Type B pancreatic cell (in vitro differentiated cells): ENCODE measurements around the gene STRIP2. TPM values are rescaled to one million over a fixed set of nuclear protein-coding genes. Genes with fewer than 3 reads are reported as not detected.

ENCODE experiments used
- DNase-seq: peaks from one replicate; pipeline ENCODE4 v3.0.0; 2021; ENCODE audit warnings: mixed read lengths; ENCODE audit not compliant: unreplicated experiment; ENCODE audit errors: extremely low spot score
- H3K27ac Mint-ChIP-seq: 2 replicates; pipeline ENCODE4 v1.8.0; 2021; ENCODE audit warnings: mild to moderate bottlenecking, mixed read lengths
- H3K27me3 Mint-ChIP-seq: 2 replicates; pipeline ENCODE4 v1.8.0; 2021; ENCODE audit warnings: mixed read lengths
- H3K36me3 Mint-ChIP-seq: 2 replicates; pipeline ENCODE4 v1.8.0; 2021; ENCODE audit warnings: mixed read lengths
- H3K4me1 Mint-ChIP-seq: one replicate; pipeline ENCODE4 v1.8.0; 2021; ENCODE audit warnings: mixed read lengths; ENCODE audit not compliant: unreplicated experiment
- H3K4me3 Mint-ChIP-seq: 2 replicates; pipeline ENCODE4 v1.8.0; 2021; ENCODE audit warnings: mild to moderate bottlenecking, mixed read lengths
- H3K9me3 Mint-ChIP-seq: 2 replicates; pipeline ENCODE4 v1.8.0; 2021; ENCODE audit warnings: mixed read lengths
- total RNA-seq: library from RNA; stranded (reverse); gene quantifications from 2 replicates; pipeline ENCODE4 v1.2.1, GENCODE V29; 2021; ENCODE audit warnings: low replicate concordance
- TF ChIP-seq, protein P1 (sequence below): fragments of 200-600 bp; sonication (generic); conservative IDR thresholded peaks from 2 replicates; pipeline ENCODE4 v1.5.0; 2021; ENCODE audit warnings: antibody characterized with exemption, mild to moderate bottlenecking

The STRIP2 gene
- total RNA-seq, 1 donor from 2014 or later: 8.7 TPM

DNA sequence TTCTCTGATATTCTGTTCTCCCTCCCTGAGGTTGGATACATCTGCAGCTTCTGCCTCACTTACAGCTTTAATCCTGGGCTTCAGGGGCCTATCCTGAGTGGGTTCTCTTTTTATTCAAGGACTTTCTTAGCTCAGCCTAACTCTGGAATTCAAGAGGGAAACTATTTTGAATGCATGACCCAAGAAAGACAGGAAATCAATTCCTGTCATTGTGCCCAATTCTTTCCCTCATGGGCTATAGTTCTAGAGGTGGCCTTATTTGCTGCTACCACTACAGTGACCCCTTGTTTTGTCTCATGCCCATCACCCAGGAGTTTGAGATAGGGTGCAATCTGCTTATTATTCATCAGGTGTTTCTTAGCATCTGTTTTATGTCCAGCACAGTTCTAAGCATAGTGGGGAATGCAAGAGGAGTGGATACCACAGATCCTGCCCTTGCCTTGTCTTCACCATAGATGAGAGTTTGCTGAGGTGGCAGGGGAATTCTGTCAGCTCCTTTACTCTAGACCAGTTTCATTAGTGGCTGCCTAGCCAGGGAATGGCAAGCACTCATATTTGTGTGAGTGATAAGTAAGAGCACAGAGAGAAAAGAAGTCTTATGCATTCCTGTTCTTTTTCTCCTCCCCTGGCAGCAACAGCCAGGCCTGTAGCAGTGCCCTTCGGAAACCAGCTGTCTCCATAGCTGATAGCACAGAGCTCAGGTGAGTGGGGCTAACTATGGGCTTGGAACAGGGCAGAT lies 19.4 kb downstream of the STRIP2 start:
- DNase-seq: no peak

DNA sequence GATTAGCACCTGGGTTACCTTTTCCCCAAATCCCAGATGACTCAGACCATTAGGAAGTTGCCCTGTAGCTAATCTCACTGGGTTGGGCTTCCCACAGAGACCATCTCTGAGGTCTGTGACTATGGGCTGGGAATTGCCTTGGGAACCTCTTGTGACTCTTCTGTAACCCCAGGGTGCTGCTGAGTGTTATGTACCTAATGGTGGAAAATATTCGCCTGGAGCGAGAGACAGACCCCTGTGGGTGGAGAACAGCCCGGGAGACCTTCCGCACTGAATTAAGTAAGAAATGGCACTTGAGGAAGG lies 20.0 kb downstream of the STRIP2 start:
- H3K27me3 Mint-ChIP-seq: no peaks in the 10 kb centered on the region
- no peak overlapping the region for H3K4me3 Mint-ChIP-seq
- no peaks in the 10 kb centered on the region for H3K9me3 Mint-ChIP-seq
- H3K36me3 Mint-ChIP-seq: peaks cover 9% of the 10 kb centered on the region
- no peaks in the 10 kb centered on the region for H3K4me1 Mint-ChIP-seq
- DNase-seq: no peak
- TF ChIP-seq, protein P1, sequence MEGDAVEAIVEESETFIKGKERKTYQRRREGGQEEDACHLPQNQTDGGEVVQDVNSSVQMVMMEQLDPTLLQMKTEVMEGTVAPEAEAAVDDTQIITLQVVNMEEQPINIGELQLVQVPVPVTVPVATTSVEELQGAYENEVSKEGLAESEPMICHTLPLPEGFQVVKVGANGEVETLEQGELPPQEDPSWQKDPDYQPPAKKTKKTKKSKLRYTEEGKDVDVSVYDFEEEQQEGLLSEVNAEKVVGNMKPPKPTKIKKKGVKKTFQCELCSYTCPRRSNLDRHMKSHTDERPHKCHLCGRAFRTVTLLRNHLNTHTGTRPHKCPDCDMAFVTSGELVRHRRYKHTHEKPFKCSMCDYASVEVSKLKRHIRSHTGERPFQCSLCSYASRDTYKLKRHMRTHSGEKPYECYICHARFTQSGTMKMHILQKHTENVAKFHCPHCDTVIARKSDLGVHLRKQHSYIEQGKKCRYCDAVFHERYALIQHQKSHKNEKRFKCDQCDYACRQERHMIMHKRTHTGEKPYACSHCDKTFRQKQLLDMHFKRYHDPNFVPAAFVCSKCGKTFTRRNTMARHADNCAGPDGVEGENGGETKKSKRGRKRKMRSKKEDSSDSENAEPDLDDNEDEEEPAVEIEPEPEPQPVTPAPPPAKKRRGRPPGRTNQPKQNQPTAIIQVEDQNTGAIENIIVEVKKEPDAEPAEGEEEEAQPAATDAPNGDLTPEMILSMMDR: no peak
- no peak overlapping the region for H3K27ac Mint-ChIP-seq

More for the DNA sequence above, 19.4 kb downstream of the STRIP2 start:
- Mint-ChIP-seq H3K9me3 (peaks cover 3% of the 10 kb centered on the region), H3K27me3 (no peaks in the 10 kb centered on the region), H3K36me3 (peaks cover 14% of the 10 kb centered on the region), H3K4me1 (no peaks in the 10 kb centered on the region), H3K27ac (no peak overlapping the region), H3K4me3 (no peak overlapping the region)
- TF ChIP-seq, protein P1: no peak

DNA sequence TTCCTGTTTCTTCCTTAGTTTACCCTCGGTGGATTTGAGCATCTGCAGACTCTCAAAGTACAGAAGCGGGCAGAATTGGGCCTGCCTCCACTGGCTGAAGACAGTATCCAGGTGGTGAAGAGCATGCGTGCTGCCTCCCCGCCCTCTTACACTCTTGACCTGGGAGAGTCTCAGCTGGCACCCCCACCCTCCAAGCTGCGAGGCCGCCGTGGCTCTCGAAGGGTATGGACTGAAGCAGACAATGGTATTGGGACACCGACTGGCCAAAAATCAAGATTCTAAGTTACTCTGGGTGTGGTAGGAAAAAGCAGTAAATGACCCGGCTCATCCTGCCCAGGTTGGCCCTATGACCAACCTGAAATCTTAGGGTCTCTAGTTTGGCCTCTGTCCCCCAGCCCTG lies 22.2 kb downstream of the STRIP2 start:
- no peak for DNase-seq
- Mint-ChIP-seq H3K27me3 (no peaks in the 10 kb centered on the region), H3K4me3 (no peak overlapping the region), H3K4me1 (no peaks in the 10 kb centered on the region), H3K27ac (no peak overlapping the region), H3K9me3 (no peaks in the 10 kb centered on the region), H3K36me3 (no peaks in the 10 kb centered on the region)
- TF ChIP-seq, protein P1: no peak

DNA sequence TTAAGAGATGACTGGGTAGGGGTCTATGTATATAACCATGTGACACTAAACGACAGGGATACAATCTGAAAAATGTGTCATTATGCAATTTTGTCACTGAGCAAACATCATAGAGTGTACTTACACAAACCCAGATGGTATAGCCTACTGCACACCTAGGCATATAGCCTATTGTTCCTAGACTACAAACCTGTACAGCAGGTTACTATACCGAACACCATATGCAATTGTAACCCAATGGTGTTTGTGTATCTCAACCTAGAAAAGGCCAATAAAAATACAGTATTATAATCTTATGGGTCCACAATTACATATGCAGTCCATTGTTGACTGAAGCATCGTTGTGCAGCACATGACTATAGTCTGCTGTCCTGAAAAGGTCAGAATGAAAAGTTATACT lies 22.9 kb downstream of the STRIP2 start:
- Mint-ChIP-seq H3K4me1 (no peaks in the 10 kb centered on the region), H3K27me3 (no peaks in the 10 kb centered on the region), H3K36me3 (no peaks in the 10 kb centered on the region), H3K27ac (no peak overlapping the region), H3K4me3 (no peak overlapping the region), H3K9me3 (no peaks in the 10 kb centered on the region)
- TF ChIP-seq, protein P1: no peak
- no peak for DNase-seq

DNA sequence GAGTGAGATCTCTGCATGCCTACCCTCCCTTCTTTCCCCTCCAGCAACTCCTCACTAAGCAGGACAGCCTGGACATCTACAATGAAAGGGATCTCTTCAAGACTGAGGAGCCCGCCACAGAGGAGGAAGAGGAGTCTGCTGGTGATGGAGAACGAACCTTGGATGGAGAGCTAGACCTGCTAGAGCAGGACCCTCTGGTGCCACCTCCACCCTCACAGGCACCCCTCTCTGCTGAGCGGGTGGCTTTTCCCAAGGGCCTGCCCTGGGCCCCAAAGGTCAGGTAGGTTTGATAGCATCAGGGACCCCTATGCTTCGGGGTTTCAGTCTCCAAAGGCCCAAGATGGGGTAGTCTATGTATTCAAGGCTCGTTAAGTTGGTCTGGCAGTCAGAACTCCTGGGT lies 23.9 kb downstream of the STRIP2 start:
- Mint-ChIP-seq H3K36me3 (no peaks in the 10 kb centered on the region), H3K4me3 (no peak overlapping the region), H3K4me1 (no peaks in the 10 kb centered on the region), H3K27me3 (no peaks in the 10 kb centered on the region), H3K9me3 (no peaks in the 10 kb centered on the region), H3K27ac (no peak overlapping the region)
- no peak for DNase-seq
- TF ChIP-seq, protein P1: no peak
